SKM-1 (cell line): ENCODE results near the gene MEI1.
"Not testable (repeated sequence)": the region's sequence is repeated elsewhere in the genome, so short reads cannot be mapped to it uniquely, and the experiment has no call there.

Source experiments
- DNase-seq: peaks from one replicate; lab custom pipeline; 2025; ENCODE audit not compliant: unreplicated experiment; lab: John Stamatoyannopoulos, UW

Gene MEI1

DNA sequence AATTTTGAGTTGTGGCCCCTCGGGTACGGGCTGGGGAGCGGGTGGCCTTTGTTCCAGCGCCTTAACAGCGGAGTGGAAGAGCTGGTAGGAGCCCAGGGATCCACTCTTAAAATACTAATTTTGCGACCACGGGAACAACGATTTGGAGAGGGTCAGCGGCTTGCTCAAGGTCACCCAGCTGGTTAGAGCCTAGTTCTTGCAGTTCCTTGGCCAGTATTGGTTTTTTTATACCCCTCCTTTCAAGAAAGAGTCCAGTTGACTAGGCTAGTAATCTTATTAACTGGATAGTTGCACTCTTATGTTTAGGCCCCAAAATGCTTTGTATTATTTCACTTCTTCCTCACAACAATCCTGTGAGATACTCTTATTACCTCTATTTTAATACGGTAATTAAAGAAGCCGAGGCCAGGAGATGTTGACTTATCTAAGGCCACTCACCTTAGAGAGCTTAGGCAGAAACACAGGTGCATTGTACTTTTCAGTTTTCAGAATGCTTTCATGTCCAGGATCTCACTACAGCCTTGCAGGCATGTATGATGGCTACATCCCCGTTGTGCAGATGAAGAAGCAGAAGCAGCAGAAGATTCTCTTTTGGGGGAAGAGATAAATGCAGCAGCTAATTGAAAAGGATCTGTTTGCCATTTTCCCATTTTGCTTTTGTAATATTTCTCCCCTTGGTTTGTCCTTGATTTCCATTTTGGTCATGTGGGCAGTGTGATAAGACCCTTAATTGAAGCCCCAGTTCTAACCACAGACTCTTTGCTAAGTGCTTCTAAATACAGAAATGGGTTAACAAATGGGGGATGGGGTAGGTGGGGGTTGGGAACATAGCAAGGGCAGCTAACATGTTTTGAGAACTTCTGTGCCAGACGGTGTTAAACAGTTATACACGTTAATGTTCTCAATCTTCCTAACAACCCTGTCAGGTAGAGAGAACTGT lies 135.0 kb downstream of the MEI1 start:
- no peak for DNase-seq

GRCh38 chr22:41835462-41835861 lies 136.2 kb downstream of the MEI1 start:
- DNase-seq, result not testable (repeated sequence)

DNA sequence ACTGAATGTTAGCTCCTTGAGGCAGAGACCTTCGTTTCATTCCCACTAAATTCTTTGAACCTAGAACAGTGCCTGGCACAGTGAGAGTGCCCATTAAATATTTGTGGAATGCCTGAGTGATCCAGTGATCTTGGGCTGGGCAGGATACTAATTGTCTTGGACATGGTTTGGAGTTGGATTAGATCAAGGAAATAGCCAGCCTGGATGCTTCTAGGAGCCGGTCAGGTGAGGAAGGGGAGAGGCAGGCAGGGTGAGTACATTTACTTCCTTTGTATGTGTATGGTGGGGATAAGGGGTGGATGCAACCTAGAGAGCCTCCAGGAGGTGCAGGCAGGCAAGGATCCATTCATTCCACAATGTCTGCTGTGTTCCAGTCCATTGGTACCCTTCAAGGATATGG lies 137.2 kb downstream of the MEI1 start:
- DNase-seq, result no peak

DNA sequence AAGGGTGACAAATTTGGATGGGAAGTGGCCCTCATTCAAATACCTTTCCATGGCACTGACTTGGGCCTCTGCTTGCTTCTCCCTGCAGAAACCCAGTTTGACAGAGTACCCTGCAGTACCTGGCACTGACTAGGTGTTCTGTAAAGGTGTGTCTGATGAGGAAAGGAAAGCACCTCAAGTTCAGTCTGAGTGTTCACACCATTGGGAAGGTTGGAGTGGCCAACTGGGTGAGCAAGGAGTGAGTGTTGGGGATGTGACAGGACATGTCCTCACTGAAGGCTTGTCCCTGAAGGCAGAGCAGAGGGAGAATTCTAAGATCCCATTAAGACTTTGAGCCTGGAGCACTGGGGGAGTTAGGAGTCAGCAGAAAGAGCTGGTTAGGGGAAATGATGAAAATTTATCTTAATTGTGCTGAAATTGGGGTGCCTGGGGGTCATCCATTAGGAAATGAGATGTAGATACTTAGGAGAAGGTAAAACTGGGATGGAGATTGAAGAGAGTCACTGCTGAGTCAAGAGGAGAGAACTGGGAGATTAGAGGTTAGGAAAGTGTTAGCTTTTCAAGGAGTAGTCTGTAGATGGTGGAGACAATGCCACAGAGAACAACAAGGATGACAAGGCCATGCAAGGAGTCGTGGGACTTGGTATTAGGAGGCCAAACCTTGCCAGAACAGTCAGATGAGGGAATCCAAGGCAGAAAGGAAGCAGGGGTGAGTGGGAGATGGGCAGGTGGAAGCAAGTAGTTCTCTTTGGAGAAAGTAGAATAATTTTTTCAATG lies 139.7 kb downstream of the MEI1 start:
- DNase-seq, result no peak

DNA sequence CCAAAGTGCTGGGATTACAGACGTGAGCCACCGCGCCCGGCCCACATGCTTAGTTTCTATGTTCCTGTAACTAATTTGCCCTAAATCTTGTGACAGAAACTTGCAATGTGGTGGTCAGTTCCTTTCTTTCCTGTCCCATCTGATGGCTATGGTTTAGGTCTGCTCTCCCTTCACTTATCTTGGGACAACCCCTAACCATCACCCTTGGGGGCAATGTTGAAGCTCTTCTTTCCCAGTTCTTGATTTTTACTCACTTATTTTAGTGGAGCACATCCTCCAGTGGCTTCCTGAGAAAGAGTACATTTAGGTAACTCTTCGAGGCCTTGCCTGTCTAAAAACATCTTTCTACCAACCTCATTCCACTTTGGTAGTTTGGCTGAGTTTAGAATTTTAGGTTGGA lies 140.9 kb downstream of the MEI1 start:
- no peak for DNase-seq

DNA sequence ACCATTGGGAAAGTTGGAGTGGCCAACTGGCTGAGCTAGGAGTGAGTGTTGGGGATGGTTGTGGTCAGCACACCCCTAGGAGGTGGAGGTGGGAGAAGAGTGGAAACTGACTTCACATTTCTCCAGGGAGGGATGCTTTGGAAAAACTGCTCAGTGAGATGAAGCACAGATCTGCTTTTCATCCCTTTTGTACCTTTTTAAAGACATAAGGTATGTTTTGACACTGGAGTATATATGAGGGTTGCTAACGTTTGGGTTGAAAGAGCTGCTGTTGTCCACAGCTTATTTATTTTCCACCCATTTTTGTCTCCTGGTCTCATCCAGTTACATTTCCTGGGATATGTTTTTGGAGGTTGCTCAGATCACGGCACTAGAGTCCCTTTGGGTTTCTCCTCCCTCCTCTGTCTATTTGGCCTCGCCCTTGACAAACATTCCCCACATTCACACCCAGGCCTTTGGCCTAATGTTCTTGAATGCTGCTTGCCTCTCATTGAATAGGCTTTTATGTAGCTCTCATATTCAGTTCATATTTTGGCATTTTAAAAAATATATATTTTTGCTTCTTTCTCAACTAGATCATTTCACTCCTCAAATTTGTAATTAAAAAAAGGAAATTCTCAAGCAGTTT lies 141.9 kb downstream of the MEI1 start:
- no peak for DNase-seq

- DNase-seq, result no peak
These were observed 144.0 kb downstream of the MEI1 start for GRCh38 chr22:41842996-41843970.

GRCh38 chr22:41844036-41844435 lies 144.7 kb downstream of the MEI1 start:
- peak; percentile 42 for DNase-seq

DNA sequence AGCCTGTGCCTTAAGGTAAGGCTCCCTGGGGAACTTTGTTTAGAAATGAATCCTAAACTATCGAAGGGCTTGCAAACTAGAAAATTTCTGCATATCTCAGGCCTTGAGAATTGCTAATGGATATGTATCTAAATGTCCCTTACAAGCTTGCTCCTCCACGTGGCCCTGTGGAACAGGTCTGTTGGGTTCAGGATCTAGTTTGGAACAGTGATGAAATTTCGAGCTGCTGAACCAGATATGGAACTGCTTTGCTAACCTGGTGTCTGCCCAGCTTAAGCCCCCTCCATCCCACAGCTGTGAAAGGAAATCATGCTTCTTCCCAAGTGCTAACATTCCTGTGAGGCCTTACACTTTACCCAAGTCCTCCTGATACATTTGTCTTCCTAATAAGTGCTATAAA lies 145.2 kb downstream of the MEI1 start:
- no peak for DNase-seq

DNA sequence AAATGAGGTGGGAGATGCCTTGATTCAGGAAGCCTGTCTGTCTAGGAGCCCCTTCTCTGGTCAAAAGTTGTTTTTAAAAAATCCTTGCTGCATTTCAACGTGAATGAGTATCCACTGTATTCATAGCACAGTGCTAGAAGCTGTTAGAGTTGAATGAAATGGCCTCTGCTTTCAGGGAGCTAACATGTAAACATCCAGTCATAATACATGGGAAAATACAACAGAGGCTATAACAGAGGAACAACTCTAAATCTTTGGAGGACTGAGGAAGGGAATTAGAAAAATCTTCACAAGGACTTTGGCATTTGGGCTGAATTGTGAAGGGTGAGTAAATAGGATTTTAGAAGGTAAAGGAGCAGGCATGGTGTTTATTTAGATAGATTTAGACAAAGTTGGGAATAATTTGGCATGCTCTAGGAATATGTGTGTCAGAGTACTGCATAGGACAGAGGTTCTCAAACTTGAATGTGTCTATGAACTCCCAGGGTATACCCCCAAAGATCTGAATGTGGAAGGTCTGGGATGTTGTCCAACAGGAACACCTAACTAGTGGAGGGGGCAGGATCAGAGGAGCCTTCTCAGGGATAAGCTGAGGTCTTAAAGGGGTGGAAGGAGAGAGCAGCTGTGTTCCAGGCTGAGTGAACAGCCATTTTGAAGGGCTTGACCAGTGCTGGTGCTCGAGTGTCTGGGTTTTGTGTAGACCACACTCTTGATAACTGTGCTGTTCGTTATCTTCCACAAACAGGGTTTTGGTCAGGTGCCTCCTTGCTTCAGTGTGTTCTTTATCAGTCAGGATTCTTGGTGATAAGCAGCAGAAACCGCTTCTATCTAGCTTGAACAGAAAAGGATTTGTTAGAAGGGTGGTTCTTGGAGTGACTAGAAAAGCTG lies 146.3 kb downstream of the MEI1 start:
- no peak for DNase-seq

GRCh38 chr22:41846268-41846987 lies 147.1 kb downstream of the MEI1 start:
- DNase-seq, result no peak

DNA sequence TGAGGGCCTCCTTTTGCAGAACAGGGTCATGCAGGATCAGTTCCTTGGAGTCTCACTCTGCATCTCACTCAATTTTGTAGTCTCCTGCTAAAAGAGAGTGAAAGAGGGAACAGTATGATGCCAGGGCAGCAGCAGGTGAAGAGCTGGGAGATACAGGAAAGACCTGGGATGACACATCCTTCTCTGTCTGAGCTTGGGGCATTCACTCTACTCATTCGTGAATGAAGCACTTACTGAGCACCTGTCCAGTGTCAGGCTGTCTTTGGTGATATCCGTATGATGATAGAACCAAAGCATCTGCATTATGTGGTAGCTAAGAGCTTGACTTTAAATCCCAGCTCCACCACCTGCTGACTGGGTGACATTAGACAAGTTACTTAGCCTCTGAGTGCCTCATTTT lies 148.0 kb downstream of the MEI1 start:
- no peak for DNase-seq

DNA sequence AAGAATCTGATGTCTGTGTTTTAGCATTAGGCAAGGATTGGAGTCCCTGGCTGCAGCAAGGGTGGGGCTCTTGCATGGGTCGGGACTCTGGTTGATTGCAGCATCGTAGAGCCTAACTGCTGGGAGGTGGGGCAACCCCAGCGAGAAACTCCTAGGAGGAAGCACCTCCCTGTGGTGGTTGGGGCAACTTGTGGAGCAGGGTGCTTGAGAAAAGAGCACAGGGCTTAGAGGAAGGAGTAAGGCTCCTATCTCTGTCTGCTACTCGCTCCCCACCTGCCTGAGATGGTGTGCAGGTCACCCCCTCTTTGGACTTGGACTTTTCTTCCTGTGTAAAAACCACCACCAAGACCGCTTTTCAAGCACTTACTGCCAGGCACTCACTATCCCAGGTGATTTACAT lies 149.2 kb downstream of the MEI1 start:
- DNase-seq, result peak; percentile 94
